Vagina (tissue), 2 donors: ENCODE results near the gene CRHR1. TPM values are rescaled to one million over a fixed set of nuclear protein-coding genes. Genes with fewer than 3 reads are reported as not detected.

Experiments
- DNase-seq, 2 donors: peaks; one replicate each; pipeline ENCODE4 v3.0.0-alpha.2; 2017; ENCODE audit errors: extremely low spot score in 2 of 2
- H3K27ac ChIP-seq: fragments of 200-600 bp; sonication (generic); one replicate; pipeline ENCODE4 v1.5.1; 2019
- H3K27me3 ChIP-seq: fragments of 200-600 bp; sonication (generic); one replicate; pipeline ENCODE4 v1.5.1; 2019
- H3K36me3 ChIP-seq, 2 donors: fragments of 200-600 bp; sonication (generic); one replicate each; pipeline ENCODE4 v1.5.1; 2017 to 2019
- H3K4me1 ChIP-seq: fragments of 200-600 bp; sonication (generic); one replicate; pipeline ENCODE4 v1.5.1; 2019
- H3K4me3 ChIP-seq, 2 donors: fragments of 200-600 bp; sonication (generic); 1 replicate in 1 of 2; 2 replicates in 1 of 2; pipeline ENCODE4 v1.5.1; 2016 to 2019
- H3K9me3 ChIP-seq: fragments of 200-600 bp; sonication (generic); one replicate; pipeline ENCODE4 v1.5.1; 2019
- CTCF ChIP-seq, 3 experiments: fragments of 450-650 bp in 2 of 3; fragments of 200-600 bp in 1 of 3; sonication (generic) in 1 of 3; IDR thresholded peaks; one replicate each; pipeline ENCODE4 v1.5.1; 2017 to 2019; ENCODE audit warnings: antibody characterized with exemption in 3 of 3, mild to moderate bottlenecking in 2 of 3, moderate library complexity in 2 of 3
- POLR2A ChIP-seq, 2 donors: fragments of 450-650 bp; IDR thresholded peaks; one replicate each; pipeline ENCODE4 v1.6.1; 2017; ENCODE audit warnings: antibody characterized with exemption in 2 of 2, mild to moderate bottlenecking in 2 of 2, moderate library complexity in 2 of 2
- POLR2AphosphoS5 ChIP-seq, 2 donors: sonication (generic); formaldehyde crosslinking; IDR thresholded peaks; one replicate each; pipeline ENCODE4 v1.9.0; 2017; ENCODE audit warnings: antibody characterized with exemption in 2 of 2, mild to moderate bottlenecking in 2 of 2, low read depth in 1 of 2; ENCODE audit not compliant: insufficient read depth in 1 of 2
- intact Hi-C: fragments of 100-400 bp; cut with DNase I; formaldehyde crosslinking; loops from one replicate; pipeline ENCODE4 v1.15.1; 2023
- total RNA-seq: library from RNA; depleted of rRNA; stranded (reverse); fragments of >200 nt; gene quantifications from one replicate; pipeline ENCODE4 v1.2.3, GENCODE V29; 2016

Gene CRHR1
- total RNA-seq, 1 donor from 2014 or later = 4.2 TPM

GRCh38 chr17:45758544-45758943 is 25.6 kb upstream of the CRHR1 start:
- Histone ChIP-seq H3K4me1 (no peaks in the 10 kb centered on the region), H3K27me3 (no peaks in the 10 kb centered on the region), H3K27ac (no peak overlapping the region), H3K36me3 (no peaks in the 10 kb centered on the region), H3K4me3 (no peak overlapping the region), H3K9me3 (no peaks in the 10 kb centered on the region)
- intact Hi-C loops = no loop called here
- TF ChIP-seq POLR2AphosphoS5 (IDR thresholded peaks at IDR 0.05; ENCODE audit: insufficient read depth in 1 of 2, low read depth in 1 of 2) = no peak
- TF ChIP-seq POLR2A (IDR thresholded peaks at IDR 0.05) = no peak
- TF ChIP-seq CTCF (IDR thresholded peaks at IDR 0.05) = no peak
- no peak for DNase-seq

GRCh38 chr17:45759761-45760160 is 24.4 kb upstream of the CRHR1 start:
- H3K27me3 ChIP-seq = no peaks in the 10 kb centered on the region
- TF ChIP-seq POLR2A (IDR thresholded peaks at IDR 0.05) (no peak), POLR2AphosphoS5 (IDR thresholded peaks at IDR 0.05; ENCODE audit: insufficient read depth in 1 of 2, low read depth in 1 of 2) (no peak), CTCF (IDR thresholded peaks at IDR 0.05) (no peak)
- no peak for DNase-seq
- intact Hi-C loops = no loop called here
- H3K4me1 ChIP-seq = no peaks in the 10 kb centered on the region
- H3K36me3 ChIP-seq = no peaks in the 10 kb centered on the region
- no peak overlapping the region for H3K4me3 ChIP-seq
- H3K27ac ChIP-seq = no peak overlapping the region
- no peaks in the 10 kb centered on the region for H3K9me3 ChIP-seq

DNA sequence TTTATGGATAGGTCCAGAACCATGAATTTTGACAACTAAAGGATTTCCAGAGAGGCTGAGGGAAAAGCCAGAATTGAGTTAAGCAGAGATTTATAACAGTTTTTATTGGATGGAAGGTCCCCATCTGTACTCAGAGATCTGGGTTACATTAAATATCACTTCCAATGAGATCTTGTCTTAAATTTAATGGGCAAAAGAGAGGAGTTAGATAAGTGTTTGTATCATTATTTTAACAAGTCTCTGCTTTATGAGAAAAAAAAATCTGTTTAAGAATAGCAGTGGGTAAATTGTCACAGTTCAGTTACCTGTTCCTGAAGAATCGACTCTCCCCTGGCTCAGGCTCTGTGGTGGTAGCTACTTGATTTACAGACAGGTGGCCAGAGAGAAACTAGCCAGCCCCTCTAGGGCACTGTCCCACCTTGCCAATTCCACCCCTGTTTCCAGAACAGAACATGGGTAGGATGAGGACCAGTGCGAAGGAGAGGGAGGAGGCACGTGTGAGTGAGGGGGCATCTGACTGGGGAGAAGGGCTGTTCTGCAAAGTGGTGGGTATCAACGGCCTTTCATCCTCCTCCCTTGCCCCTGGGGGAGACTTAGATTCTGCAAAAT is 22.1 kb upstream of the CRHR1 start:
- Histone ChIP-seq H3K36me3 (no peaks in the 10 kb centered on the region), H3K27ac (no peak overlapping the region), H3K27me3 (no peaks in the 10 kb centered on the region), H3K4me3 (no peak overlapping the region), H3K4me1 (no peaks in the 10 kb centered on the region), H3K9me3 (no peaks in the 10 kb centered on the region)
- no peak for TF ChIP-seq POLR2AphosphoS5 (IDR thresholded peaks at IDR 0.05; ENCODE audit: insufficient read depth in 1 of 2, low read depth in 1 of 2)
- TF ChIP-seq CTCF (IDR thresholded peaks at IDR 0.05) = no peak
- no peak for TF ChIP-seq POLR2A (IDR thresholded peaks at IDR 0.05)
- intact Hi-C loops = no loop called here
- DNase-seq = no peak

DNA sequence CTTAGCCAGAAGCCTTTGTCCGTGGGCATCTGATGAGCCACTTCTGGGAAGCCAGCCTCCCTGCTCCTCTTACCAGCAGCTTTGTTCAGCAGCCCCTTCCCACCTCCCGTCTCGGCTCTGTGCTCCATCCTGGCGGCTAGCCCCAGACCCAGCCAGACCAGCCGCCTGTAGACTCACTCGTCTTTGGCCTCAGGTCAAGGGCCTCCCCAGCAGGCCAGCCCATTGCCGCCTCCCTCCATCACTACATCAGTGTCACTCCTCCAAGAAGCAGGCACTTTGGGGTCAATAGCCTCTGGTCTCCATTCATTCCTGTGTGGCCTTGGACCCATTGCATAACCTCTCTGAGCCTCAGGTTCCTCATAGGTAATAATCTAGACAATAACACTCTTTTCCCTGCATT is 20.9 kb upstream of the CRHR1 start:
- H3K36me3 ChIP-seq = no peaks in the 10 kb centered on the region
- no peak overlapping the region for H3K27ac ChIP-seq
- H3K27me3 ChIP-seq = no peaks in the 10 kb centered on the region
- intact Hi-C loops = no loop called here
- no peak for DNase-seq
- no peak overlapping the region for H3K4me3 ChIP-seq
- no peaks in the 10 kb centered on the region for H3K4me1 ChIP-seq
- no peaks in the 10 kb centered on the region for H3K9me3 ChIP-seq
- TF ChIP-seq POLR2AphosphoS5 (IDR thresholded peaks at IDR 0.05; ENCODE audit: insufficient read depth in 1 of 2, low read depth in 1 of 2) (no peak), POLR2A (IDR thresholded peaks at IDR 0.05) (no peak), CTCF (IDR thresholded peaks at IDR 0.05) (no peak)

DNA sequence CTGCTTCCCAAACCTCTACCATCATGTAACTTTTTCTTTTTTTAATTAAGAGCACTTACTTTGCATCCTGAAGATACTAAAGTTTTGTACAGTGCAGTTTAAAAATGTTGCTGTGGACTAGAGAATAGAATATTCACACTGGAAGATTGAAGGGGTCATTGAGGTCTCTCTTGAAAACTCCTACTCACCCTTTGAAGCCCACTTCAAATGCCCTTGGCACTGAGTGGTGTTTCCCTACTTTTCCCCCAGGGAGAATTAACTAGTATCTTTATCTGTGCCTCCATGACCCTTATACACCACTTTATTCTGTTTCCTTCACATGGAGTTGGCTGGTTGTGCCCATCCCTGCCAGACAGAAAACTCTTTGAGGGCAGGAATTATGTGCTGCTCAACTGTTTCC is 19.6 kb upstream of the CRHR1 start:
- no peaks in the 10 kb centered on the region for H3K27me3 ChIP-seq
- no peak overlapping the region for H3K27ac ChIP-seq
- DNase-seq = no peak
- TF ChIP-seq CTCF (IDR thresholded peaks at IDR 0.05) (no peak), POLR2A (IDR thresholded peaks at IDR 0.05) (no peak), POLR2AphosphoS5 (IDR thresholded peaks at IDR 0.05; ENCODE audit: insufficient read depth in 1 of 2, low read depth in 1 of 2) (no peak)
- no peaks in the 10 kb centered on the region for H3K36me3 ChIP-seq
- H3K9me3 ChIP-seq = no peaks in the 10 kb centered on the region
- intact Hi-C loops = no loop called here
- H3K4me3 ChIP-seq = no peak overlapping the region
- H3K4me1 ChIP-seq = no peaks in the 10 kb centered on the region
